Measurements from ENCODE around the gene TTLL11.
"Not testable (repeated sequence)": the region's sequence is repeated elsewhere in the genome, so short reads cannot be mapped to it uniquely, and the experiment has no call there.

TTLL11 gene

DNA sequence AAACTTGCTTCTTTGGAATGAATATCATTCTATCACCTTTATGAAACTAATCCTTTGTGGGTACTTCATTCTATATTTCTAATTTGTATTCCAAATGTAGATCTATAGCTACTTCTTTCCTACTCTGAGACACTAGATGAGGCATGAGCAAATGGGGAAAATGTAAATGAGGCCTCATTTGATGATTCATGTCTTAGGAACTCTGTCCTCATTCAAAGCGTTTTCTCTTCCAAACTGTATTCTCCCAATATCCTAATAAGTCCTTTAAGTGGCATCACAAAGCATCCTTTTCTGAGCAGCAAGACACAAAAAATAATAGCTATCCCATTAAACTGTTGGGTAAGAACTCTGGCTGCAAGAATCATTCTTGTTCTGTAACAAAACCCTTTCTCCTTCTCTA, 56.1 kb downstream of the TTLL11 start:
- DNase-seq, result no peak

DNA sequence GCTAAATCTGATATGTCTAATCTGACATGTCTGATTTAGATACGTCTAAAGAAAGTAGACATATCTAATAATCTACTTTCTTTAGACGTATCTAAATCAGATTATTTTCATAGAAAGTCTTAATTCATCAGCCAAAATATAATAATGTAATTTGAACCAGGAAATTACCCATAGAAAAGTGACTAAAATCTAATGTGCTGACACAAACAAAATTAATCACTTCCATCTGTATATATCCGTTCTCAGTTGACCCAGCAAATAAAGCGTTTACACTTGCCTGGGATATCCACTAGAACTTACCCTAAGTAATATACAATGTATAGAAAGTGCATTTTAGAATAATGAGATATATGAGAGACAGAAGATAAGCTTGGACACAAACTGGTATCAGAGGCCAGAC, 56.7 kb downstream of the TTLL11 start:
- DNase-seq, result no peak

DNA sequence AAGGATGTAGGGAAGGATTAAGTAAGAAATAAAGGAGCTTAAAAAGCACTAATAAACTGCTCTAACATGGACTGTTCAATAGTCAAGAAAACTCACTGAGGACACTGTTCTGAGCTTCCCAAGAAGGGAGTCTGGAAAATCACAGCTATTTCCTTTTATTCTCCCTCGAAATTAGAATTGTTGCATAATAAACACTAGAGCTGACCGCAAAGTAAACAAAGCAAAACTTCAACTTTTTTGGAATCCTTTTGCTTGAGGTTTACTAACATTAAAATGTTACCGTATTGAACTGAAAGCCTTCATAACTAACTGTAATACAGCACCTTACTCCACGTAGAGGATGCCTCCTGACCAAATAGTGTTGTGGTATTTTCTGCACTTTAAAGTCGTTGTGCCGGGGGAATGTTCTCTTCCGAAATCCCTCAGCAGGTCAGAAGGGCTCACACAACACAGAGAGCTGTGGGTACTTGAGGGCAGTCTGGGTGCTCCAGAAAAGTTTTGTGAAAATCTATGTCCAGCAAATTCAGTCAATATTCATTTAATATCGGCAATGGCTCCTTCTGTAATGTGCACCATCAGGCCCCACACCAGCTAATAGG, 59.2 kb downstream of the TTLL11 start:
- no peak for DNase-seq

DNA sequence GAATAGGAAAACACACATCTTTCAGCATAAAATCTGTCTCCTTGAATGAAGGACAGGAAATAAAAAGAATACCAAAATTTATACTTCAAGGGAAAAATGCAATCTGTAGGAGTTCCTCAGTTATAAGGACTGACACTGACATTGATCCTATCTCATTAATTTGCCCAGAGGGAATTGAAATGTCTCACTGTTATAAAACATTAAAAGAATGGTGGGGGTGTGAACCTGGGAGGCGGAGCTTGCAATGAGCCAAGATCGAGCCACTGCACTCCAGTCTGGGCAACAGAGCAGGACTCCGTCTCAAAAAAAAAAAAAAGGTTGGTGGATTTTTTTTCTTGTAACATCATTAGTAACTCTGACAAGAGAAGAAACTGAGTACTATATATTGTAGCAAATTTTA, 60.8 kb downstream of the TTLL11 start:
- no peak for DNase-seq

DNA sequence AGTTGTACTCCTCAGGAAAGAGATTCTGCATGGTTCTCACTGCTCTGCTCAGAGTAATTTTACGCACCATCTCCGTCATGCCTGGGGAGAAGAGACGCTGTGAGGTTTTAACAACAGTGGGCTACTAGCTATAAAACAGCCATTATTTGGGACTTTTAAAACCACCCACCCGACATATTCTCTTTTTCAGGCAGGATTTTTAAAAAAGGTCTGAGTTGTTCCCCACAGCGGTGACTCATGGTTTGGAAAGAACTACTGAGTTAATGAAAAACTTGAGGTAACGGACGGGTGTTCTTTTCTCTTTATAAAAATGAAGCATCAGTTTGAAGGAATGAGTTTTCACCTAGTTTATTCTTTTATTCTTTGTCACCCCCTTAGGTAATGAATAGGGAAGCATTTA, 61.3 kb downstream of the TTLL11 start:
- DNase-seq, result no peak

DNA sequence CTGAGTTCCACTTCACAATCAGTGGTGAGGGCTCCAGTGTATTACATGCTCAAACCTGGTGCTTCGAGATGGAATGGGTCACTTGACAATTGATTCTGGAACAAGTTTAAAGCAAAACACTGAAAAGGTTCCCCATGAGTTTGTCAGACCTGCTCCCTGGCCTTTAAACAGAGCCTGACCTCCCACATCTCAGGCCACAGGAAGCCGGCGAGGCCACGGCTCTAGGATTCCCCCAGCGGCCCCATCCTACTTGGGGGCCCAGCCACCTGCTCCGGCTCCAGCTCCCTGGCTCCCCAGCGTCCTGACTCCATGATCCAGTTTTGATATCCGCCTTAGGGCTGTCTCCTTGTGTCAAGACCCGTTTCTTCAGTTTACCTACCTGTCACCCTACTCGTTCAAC, 62.0 kb downstream of the TTLL11 start:
- DNase-seq, result no peak

DNA sequence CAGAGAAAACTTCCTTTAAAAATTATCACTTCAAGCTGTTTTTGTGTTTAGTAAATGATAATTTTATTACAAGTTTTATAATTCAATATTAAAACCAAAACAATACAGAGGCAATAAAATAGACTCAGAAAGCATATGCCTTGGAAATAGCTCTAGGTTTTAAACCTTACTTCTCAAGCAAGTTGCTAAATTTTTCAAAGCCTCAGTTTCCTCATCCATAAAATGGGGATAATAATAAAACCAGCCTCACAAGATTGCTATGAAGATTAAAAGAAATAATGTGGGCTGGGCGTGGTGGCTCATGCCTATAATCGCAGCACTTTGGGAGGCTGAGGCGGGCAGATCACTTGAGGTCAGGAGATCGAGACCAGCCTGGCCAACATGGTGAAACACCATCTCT, 62.8 kb downstream of the TTLL11 start:
- no peak for DNase-seq

DNA sequence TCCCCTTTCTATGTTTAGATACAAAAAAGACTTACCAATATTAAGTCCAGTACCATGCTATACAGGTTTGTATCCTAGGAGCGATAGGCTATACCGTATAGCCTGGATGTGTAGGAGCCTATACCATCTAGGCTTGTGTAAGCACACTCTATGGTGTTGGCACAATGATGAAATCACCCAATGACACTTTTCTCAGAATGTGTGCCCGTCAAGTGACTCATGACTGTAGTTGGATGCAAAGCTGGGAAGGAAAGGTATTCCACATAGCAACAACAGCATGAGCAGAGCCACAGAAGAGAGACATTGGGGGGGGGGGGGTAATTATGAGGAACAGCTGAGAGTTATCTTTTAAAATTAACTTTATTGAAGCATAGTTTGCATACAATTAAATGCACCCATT, 63.2 kb downstream of the TTLL11 start:
- DNase-seq, result no peak

DNA sequence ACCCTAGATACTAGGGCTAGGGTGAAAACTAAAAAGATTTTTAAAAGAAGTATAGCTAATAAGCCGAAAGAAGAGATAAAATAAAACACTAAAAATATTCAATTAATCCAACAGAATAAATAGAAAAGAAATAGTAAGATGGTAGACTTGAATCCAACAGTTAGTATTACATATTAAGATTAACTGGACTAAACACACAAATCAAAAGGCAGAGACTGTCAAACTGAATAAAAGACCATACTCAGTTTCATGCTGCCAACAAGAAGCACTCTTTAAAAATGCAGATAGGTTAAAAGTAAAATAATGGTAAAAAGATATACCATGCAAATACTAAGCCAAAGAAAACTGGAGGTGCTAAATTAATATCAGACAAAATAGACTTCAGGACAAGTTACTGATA, 65.0 kb downstream of the TTLL11 start:
- no peak for DNase-seq

DNA sequence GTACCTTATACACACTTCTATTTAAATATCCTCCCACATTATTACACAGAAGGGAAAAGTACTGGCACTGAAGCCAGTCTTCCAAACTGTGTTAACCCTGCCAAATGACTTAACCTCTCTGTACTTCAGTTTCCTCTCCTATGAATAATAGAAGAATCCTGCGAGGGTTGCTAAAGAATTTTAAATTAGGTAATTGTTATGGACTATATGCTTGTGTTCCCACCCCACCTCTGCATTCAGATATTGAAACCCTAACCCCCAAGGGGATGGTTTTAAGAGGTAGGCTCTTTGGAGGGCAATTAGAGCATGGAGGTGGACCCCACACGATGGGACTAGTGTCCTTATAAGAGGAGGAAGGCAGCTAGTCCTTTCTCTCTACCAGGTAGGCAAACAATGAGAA, 72.7 kb downstream of the TTLL11 start:
- no peak for DNase-seq

DNA sequence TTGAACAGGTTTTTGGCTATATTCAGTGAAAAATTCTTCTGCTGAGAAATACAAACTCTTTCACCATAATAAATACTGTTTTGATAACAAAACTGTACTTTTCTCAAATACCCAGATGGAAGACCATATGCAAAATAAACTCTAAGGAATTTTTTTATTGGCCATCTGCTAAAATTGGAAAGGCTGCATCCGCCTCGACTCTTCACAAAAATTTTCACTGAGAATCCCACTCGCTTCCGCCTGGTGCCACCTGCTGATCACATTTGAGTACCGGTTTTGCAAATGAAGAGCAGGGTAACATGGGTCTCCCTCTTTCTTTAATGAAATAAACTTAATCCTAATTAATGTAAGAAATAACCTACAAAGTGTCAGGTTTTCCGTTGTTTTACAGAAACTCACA, 76.4 kb downstream of the TTLL11 start:
- no peak for DNase-seq

DNA sequence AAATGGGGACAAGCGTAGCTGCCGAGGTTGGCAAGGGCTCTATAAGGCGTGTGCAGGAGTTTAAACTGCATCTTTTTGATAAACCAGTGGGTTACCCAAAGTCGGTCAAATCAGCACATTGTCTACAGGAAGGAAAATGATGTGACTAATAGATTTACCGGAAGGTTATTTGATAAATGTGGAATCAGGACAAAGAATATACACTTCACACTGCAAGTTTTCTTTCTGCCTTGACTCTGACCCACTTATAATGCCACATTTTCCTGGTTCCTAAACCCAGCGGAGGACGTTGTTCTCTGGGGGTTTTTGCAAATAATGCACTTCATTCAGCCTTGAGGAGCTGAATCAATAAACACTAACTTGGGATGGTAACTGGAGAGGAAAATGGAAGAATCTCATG, 76.8 kb downstream of the TTLL11 start:
- DNase-seq, result no peak

DNA sequence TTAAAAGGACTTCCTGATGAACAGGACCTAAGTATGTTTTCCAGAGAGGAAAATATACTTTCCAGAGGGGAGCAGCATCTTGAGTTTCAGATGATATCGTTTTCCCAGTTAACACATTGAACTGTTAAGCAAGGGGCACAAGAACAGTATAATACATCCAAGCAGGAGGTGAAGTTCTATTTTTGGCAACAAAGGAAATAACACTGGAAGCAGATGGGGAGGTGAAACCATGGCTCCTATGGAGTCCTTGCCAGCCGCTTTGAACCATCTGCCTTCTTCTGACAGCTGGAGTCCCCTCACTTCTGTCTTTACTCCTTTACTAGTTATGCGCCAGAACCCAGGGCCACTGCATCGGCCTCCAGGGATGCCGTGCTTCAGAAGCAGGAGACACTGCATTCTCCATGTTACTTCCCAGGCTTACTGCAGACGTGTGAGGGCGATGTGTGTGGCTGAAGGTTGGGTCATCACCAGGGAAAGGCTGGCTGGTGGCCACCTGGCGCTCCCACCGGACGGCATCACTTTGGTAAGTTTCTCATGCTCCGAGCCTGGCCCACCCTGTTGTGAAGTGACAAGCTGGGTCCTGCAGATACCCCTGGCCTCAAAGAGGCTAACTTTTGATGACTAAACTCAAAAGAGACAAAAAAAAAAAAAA, 77.8 kb downstream of the TTLL11 start:
- DNase-seq, result no peak

DNA sequence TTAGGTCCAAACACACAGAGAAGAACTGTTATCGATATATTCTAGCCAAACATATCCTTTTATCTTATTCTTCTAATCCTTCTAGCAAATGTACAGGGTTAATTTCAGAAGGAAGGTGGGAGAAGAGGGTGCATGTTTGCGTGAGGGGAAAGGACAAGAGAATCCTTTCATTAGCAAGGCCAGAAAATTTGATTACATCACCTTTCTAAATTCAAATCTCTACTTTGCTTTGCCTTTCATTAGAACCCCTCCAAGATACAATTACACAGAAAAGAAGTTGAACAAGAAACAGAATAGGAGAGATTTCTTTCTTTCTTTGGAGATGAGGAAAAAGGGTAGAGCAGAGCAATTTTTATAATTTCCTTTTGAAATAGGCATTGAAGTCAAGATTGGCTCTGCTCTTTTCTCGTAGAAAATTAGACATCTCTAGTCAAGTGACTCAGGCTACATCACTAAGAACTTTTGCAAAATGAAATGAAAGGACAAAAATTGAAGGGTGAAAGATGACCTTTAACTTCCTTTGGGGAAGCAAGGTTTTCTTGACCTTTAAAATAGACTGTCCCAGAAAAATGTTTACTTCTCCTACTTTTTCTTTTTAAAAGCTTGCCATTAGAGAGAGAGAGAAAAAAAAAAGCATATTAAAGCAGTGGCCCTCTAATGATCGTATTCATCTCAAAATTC, 81.2 kb downstream of the TTLL11 start:
- no peak for DNase-seq

DNA sequence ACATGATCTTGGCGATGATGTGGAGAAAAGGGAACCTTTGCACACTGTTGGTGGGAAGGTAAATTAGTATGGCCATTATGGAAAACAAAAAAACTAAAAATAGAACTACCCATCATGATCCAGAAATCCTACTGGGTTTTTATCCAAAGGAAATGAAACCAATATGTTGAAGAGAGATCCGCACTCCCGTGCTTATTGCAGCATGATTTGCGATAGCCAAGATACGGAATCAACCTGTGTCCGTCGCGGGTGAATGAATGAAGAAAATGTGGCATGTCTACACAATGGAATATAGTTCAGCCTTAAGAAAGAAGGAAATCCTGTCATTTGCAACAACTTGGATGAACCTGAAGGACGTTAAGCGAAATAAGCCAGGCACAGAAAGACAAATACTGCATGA, 84.5 kb downstream of the TTLL11 start:
- DNase-seq, result no peak

DNA sequence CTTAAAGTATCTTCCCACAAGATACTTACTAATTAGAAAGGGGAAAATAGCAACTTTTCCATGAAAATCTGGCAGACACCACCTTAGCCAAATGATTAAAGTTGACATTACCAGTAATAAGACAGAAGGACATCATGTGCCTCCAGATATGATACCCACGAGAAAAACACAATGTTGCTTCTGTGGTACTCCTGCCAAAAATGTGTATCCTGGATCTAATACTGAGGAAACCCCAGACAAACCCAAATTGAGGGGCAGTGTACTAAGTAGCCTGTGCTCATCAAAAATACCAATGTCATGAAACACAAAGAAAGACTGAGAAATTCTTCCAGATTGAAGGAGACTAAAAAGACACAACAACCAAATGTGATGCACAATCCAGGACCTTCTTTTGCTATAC, 85.3 kb downstream of the TTLL11 start:
- no peak for DNase-seq

DNA sequence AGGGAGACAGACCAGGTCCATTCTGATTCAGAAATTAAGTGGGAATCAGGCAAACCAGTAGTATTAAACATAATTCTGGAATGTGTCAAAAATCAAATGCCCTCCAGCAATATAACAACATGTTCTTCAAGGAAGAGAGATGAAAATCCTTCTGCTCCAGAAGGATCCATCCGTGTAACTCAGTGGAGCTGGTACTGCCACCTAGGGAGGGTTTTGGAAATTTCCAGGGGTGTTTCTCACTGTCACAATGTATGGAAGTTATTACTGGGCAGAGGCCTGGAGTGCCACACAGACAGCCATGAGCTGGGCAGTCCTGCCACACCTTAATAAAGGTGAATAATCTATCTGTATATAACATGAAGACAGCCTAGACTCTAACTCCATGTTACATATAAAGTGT, 87.5 kb downstream of the TTLL11 start:
- DNase-seq, result no peak

DNA sequence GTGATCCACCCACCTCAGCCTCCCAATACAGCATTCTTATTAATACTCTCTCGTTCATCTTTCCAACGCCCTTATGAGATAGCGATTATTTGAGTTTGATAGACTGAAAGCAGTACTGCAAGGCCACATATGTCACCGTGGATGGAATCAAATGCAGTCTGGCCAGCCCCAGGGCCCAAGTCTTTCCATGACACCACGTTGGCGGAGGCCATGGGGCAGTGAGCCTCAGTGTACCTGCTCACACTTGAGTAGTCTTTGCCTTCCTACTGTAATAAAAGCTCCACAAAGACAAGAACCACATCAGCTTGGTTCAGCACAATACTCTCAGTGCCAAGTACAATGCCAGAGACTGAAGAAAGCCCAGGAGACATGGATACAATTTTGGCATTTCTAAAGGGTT, 88.5 kb downstream of the TTLL11 start:
- DNase-seq, result no peak

DNA sequence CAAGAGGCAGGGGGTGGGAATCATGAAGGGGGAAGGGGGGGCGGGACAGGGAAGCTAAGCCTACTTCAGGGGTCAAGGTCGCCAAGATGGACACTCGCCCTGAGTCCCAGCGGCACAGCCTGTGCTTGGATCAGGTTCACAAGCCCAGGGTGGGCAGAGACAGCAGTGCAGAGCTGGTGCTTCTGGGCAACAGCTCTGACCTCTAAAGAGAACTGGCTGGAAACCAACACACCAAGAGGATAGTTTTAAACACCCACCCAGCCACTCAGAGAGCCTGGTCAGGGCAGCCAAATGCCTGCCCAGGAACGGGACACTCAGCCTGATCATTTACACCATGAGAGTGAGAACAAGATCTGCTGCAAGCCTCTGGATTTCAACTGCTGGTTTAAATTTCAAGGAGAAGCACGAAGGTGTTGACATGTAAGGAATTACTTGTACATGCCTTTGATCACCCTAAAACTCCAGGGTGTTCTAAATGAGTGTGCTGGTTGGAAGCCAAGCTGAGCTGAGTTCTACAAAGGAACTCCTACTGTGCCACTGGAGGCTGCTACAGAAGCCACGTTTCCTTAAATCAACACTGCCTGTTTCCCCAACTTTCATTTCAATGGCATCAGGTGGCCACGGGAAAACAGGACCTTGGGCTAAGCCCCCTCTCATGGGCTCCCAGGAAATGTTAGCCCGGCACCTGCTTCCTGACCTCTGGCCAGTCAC, 91.5 kb downstream of the TTLL11 start:
- no peak for DNase-seq

DNA sequence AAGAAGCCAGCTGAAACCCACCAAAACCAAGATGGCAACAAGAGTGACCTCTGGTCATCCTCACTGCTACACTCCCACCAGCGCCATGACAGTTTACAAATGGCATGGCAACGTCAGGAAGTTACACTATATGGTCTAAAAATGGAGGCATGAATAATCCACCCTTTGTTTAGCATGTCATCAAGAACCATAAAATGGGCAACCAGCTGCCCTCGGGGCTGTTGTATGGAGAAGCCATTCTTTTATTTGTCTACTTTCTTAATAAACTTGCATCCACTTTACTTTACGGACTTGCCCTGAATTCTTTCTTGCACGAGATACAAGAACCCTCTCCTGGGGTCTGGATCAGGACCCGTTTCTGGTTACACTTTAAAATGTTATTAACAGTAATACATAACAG, 92.6 kb downstream of the TTLL11 start:
- DNase-seq, result not testable (repeated sequence)

DNA sequence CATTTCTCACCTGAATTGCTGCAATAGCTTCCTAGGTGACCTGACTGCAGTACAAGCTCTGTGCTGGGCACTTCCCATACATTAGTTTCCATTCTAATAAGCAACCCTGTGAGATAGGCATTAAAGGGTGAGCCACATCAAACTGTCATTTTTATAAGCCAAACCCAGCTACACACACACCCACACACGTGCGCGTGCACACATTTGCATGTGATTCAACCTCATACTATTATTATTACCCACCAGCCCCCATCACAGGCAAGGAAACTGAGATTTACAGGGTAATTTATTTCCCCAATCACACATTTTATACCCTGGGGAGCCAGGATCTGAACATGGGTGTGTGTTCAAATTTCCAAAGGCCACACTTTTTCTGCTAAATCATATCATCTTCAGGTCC, 93.6 kb downstream of the TTLL11 start:
- DNase-seq, result no peak

DNA sequence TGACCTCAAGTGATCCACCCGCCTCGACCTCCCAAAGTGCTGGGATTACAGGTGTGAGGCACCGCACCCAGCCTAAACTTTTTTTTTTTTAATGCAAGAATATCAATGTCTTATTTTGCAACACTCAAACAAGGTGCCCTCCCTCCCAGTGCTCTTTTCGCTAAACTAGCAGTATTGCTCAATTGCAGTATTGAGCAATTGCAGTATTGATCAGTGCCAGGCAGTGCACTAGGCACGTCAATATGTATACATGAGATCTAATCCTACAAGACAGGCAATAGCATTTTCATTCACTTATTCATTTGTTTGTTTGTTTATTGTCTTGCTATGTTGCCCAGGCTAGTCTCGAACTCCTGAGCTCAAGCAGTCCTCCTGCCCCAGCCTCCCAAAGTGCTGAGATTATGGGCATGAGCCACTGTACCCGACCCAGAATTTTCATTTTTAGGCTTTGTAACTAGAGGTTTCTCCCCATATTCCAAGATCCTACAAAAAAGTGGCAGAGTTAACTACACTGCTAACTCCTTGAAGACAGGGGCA, 94.5 kb downstream of the TTLL11 start:
- DNase-seq, result no peak

DNA sequence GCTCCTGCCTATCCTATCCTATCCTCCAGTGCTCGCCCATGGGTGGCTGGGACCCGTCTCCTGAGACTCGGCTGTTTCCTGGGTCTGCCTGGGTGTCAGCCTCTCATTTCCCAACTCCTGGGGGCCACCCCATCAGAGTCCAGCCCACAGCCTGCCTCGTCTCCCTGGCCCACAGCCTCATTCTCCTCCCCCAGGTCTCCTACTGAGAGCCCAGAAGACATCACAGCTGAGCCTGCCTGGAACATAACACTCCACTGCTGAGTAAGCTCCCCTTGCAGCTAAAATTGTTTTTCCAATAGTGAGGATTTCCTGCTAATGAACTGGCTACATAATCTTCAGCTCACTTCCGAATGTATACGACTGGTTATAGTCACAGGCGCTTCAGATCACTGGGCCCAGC, 95.3 kb downstream of the TTLL11 start:
- DNase-seq, result no peak

DNA sequence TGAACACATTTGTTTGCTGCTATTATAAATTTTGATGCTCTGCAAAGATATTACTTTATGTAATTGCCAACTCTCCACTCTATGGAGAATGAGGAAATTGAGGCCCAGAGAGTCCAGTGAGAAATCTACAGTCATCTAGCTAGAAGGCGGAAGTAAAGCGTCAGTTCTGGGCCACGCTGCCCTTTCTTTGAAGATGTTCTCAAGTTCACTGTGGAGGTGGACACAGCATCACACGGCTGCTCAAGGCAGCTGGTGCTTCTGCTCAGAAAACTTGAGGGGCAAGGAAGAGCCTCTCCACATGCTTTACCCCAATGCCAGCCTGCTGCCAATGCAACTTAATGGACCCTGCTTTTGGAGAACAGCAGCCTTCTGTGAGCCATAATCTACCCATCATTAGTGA, 96.3 kb downstream of the TTLL11 start:
- no peak for DNase-seq

Data from activated gamma-delta T cell (primary cell).